ENCODE results near the gene CERS2.

DNA sequence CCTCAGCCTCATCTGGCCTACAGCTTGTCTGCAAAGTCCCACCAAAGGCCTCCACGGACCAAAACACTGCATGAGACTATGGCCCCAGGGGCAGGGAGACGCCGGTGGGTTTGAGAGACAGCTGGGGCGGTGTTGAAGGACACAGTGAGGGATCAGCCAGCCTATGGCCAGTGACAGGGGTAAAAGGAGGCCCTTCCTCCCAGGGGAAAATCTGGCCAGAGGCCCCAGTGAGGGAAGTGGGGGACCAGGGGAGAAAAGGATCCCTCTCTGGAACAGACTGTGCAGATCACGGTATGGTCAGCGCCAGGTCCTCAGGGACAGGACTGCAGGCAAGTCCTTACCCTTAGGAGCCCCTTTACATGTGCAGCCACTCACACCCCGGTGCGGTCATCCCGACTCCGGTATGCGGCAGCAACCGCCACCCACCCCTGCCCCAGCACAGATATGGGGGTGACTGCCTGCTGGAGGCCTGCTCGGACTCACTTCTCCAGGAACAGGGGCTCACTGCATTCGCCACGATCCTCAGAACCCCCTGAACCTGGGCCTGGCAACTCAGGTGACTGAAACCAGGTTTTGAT, 1.3 kb downstream of the CERS2 start:
- TF ChIP-seq ZFX (CRISPR knock-in tag; IDR thresholded peaks at IDR 0.05; ENCODE audit: low read depth) (0 out of 2 replicates have a peak, but pooled peaks have one; percentile 12), POLR2A (IDR thresholded peaks at IDR 0.05; ENCODE audit: insufficient read depth in 1 of 2, low read depth in 2 of 2, low read length in 2 of 2) (no peak; a peak in 1 of 4 replicates), RFXANK (CRISPR knock-in tag; IDR thresholded peaks at IDR 0.05) (no peak), NR2F6 (IDR thresholded peaks at IDR 0.05) (no peak), NR2F6 (CRISPR knock-in tag; IDR thresholded peaks at IDR 0.05) (no peak), RBAK (CRISPR knock-in tag; IDR thresholded peaks at IDR 0.05) (no peak), SRSF4 (IDR thresholded peaks at IDR 0.05; ENCODE audit: low read depth, low read length, poor library complexity, severe bottlenecking) (no peak), NONO (IDR thresholded peaks at IDR 0.05) (no peak), NONO (CRISPR knock-in tag; conservative IDR thresholded peaks at IDR 0.05) (0 out of 2 replicates have a peak, but pooled peaks have one; percentile 19), ZNF501 (CRISPR knock-in tag; IDR thresholded peaks at IDR 0.05) (no peak)
- TF ChIP-seq, protein P1, sequence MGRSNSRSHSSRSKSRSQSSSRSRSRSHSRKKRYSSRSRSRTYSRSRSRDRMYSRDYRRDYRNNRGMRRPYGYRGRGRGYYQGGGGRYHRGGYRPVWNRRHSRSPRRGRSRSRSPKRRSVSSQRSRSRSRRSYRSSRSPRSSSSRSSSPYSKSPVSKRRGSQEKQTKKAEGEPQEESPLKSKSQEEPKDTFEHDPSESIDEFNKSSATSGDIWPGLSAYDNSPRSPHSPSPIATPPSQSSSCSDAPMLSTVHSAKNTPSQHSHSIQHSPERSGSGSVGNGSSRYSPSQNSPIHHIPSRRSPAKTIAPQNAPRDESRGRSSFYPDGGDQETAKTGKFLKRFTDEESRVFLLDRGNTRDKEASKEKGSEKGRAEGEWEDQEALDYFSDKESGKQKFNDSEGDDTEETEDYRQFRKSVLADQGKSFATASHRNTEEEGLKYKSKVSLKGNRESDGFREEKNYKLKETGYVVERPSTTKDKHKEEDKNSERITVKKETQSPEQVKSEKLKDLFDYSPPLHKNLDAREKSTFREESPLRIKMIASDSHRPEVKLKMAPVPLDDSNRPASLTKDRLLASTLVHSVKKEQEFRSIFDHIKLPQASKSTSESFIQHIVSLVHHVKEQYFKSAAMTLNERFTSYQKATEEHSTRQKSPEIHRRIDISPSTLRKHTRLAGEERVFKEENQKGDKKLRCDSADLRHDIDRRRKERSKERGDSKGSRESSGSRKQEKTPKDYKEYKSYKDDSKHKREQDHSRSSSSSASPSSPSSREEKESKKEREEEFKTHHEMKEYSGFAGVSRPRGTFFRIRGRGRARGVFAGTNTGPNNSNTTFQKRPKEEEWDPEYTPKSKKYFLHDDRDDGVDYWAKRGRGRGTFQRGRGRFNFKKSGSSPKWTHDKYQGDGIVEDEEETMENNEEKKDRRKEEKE (IDR thresholded peaks at IDR 0.05) = no peak
- TF ChIP-seq, protein P2, sequence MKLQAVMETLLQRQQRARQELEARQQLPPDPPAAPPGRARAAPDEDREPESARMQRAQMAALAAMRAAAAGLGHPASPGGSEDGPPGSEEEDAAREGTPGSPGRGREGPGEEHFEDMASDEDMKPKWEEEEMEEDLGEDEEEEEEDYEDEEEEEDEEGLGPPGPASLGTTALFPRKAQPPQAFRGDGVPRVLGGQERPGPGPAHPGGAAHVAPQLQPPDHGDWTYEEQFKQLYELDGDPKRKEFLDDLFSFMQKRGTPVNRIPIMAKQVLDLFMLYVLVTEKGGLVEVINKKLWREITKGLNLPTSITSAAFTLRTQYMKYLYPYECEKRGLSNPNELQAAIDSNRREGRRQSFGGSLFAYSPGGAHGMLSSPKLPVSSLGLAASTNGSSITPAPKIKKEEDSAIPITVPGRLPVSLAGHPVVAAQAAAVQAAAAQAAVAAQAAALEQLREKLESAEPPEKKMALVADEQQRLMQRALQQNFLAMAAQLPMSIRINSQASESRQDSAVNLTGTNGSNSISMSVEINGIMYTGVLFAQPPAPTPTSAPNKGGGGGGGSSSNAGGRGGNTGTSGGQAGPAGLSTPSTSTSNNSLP (IDR thresholded peaks at IDR 0.05; ENCODE audit: low read depth, low read length) = no peak
- TF ChIP-seq, protein P3, sequence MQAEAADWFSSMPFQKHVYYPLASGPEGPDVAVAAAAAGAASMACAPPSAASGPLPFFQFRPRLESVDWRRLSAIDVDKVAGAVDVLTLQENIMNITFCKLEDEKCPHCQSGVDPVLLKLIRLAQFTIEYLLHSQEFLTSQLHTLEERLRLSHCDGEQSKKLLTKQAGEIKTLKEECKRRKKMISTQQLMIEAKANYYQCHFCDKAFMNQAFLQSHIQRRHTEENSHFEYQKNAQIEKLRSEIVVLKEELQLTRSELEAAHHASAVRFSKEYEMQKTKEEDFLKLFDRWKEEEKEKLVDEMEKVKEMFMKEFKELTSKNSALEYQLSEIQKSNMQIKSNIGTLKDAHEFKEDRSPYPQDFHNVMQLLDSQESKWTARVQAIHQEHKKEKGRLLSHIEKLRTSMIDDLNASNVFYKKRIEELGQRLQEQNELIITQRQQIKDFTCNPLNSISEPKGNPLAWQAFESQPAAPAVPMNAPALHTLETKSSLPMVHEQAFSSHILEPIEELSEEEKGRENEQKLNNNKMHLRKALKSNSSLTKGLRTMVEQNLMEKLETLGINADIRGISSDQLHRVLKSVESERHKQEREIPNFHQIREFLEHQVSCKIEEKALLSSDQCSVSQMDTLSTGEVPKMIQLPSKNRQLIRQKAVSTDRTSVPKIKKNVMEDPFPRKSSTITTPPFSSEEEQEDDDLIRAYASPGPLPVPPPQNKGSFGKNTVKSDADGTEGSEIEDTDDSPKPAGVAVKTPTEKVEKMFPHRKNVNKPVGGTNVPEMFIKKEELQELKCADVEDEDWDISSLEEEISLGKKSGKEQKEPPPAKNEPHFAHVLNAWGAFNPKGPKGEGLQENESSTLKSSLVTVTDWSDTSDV (CRISPR knock-in tag; IDR thresholded peaks at IDR 0.05) = no peak
- TF ChIP-seq, protein P4, sequence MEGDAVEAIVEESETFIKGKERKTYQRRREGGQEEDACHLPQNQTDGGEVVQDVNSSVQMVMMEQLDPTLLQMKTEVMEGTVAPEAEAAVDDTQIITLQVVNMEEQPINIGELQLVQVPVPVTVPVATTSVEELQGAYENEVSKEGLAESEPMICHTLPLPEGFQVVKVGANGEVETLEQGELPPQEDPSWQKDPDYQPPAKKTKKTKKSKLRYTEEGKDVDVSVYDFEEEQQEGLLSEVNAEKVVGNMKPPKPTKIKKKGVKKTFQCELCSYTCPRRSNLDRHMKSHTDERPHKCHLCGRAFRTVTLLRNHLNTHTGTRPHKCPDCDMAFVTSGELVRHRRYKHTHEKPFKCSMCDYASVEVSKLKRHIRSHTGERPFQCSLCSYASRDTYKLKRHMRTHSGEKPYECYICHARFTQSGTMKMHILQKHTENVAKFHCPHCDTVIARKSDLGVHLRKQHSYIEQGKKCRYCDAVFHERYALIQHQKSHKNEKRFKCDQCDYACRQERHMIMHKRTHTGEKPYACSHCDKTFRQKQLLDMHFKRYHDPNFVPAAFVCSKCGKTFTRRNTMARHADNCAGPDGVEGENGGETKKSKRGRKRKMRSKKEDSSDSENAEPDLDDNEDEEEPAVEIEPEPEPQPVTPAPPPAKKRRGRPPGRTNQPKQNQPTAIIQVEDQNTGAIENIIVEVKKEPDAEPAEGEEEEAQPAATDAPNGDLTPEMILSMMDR (CRISPR knock-in tag; IDR thresholded peaks at IDR 0.05) = no peak
- TF ChIP-seq, protein P5, sequence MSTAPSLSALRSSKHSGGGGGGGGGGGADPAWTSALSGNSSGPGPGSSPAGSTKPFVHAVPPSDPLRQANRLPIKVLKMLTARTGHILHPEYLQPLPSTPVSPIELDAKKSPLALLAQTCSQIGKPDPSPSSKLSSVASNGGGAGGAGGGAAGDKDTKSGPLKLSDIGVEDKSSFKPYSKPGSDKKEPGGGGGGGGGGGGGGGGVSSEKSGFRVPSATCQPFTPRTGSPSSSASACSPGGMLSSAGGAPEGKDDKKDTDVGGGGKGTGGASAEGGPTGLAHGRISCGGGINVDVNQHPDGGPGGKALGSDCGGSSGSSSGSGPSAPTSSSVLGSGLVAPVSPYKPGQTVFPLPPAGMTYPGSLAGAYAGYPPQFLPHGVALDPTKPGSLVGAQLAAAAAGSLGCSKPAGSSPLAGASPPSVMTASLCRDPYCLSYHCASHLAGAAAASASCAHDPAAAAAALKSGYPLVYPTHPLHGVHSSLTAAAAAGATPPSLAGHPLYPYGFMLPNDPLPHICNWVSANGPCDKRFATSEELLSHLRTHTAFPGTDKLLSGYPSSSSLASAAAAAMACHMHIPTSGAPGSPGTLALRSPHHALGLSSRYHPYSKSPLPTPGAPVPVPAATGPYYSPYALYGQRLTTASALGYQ (CRISPR knock-in tag; IDR thresholded peaks at IDR 0.05) = no peak
